SK-N-SH (cell line): ENCODE data around the gene PLRG1. TPM values are rescaled to one million over a fixed set of nuclear protein-coding genes. Genes with fewer than 3 reads are reported as not detected.

ENCODE experiments used
- CTCF ChIA-PET: fragments of 300-600, 350-600 bp; formaldehyde crosslinking; extraction: SDS; loops from one replicate; lab custom pipeline; 2021; lab: Yijun Ruan, JAX
- POLR2A ChIA-PET: fragments of 350-600 bp; sonication (Branson Sonifier 250); formaldehyde crosslinking; extraction: SDS; loops from one replicate; lab custom pipeline; 2020; ENCODE audit warnings: antibody characterized with exemption, inconsistent platforms; lab: Yijun Ruan, JAX
- DNase-seq: peaks from one replicate; pipeline ENCODE4 v3.0.0; 2012
- H2AFZ ChIP-seq: fragments of 200-600 bp; sonication (generic); 2 replicates; pipeline ENCODE4 v1.8.1; 2016; ENCODE audit warnings: antibody characterized with exemption, mild to moderate bottlenecking, low read depth
- H3F3A ChIP-seq: fragments of 200-600 bp; sonication (generic); replicated peaks from 2 replicates; pipeline ENCODE3; 2016; ENCODE audit warnings: antibody characterized with exemption, mild to moderate bottlenecking; ENCODE audit not compliant: insufficient read depth
- H3K27ac ChIP-seq, 2 experiments: fragments of 200-500 bp in 1 of 2; fragments of 200-600 bp in 1 of 2; sonication (Bioruptor generic) in 1 of 2; sonication (generic), shearing (Covaris generic) in 1 of 2; 2 replicates each; pipeline versions ENCODE4 v1.5.1 to v1.6.1; 2014 to 2016; ENCODE audit warnings: low read depth in 2 of 2, inconsistent platforms in 1 of 2, low read length in 1 of 2, mild to moderate bottlenecking in 1 of 2, mixed read lengths in 1 of 2
- H3K27me3 ChIP-seq: fragments of 200-600 bp; sonication (generic), shearing (Covaris generic); 2 replicates; pipeline ENCODE4 v1.6.1; 2016; ENCODE audit warnings: mixed run types; ENCODE audit not compliant: insufficient read depth
- H3K36me3 ChIP-seq, 2 experiments: fragments of 200-500 bp in 1 of 2; fragments of 200-600 bp in 1 of 2; sonication (Bioruptor generic) in 1 of 2; sonication (generic) in 1 of 2; replicated peaks in 1 of 2; 2 replicates each; pipeline versions ENCODE3 to v1.5.1; 2014 to 2016; ENCODE audit warnings: low read length in 1 of 2, mild to moderate bottlenecking in 1 of 2; ENCODE audit not compliant: insufficient read depth in 2 of 2, control insufficient read depth in 1 of 2
- H3K4me1 ChIP-seq, 2 experiments: fragments of 200-500 bp in 1 of 2; fragments of 200-600 bp in 1 of 2; sonication (Bioruptor generic) in 1 of 2; sonication (generic), shearing (Covaris generic) in 1 of 2; 2 replicates each; pipeline versions ENCODE4 v1.5.1 to v1.6.1; 2014 to 2016; ENCODE audit warnings: low read depth in 1 of 2, low read length in 1 of 2, mixed run types in 1 of 2; ENCODE audit not compliant: insufficient read depth in 2 of 2, control insufficient read depth in 1 of 2
- H3K4me2 ChIP-seq: fragments of 200-600 bp; sonication (generic), shearing (Covaris generic); 2 replicates; pipeline ENCODE4 v1.6.1; 2017; ENCODE audit warnings: mixed run types
- H3K4me3 ChIP-seq, 2 experiments: fragments of 200-500 bp in 1 of 2; fragments of 200-600 bp in 1 of 2; sonication (Bioruptor generic) in 1 of 2; sonication (generic), shearing (Covaris generic) in 1 of 2; 2 replicates each; pipeline versions ENCODE4 v1.5.1 to v1.8.1; 2014 to 2016; ENCODE audit warnings: low read depth in 2 of 2, inconsistent platforms in 1 of 2, low read length in 1 of 2, mild to moderate bottlenecking in 1 of 2, mixed read lengths in 1 of 2, moderate library complexity in 1 of 2
- H3K79me2 ChIP-seq: fragments of 200-600 bp; sonication (generic); 2 replicates; pipeline ENCODE4 v1.8.1; 2017; ENCODE audit warnings: mild to moderate bottlenecking; ENCODE audit not compliant: insufficient read depth
- H3K9ac ChIP-seq: fragments of 200-600 bp; sonication (generic); 2 replicates; pipeline ENCODE4 v1.6.1; 2017; ENCODE audit warnings: mixed run types
- H3K9me2 ChIP-seq: fragments of 200-600 bp; sonication (generic); 2 replicates; pipeline ENCODE4 v1.6.1; 2017; ENCODE audit warnings: mixed run types
- H3K9me3 ChIP-seq: fragments of 200-600 bp; sonication (generic); 2 replicates; pipeline ENCODE4 v1.6.1; 2017; ENCODE audit warnings: mixed run types, mild to moderate bottlenecking, moderate library complexity
- H4K20me1 ChIP-seq: fragments of 200-600 bp; sonication (generic); 2 replicates; pipeline ENCODE4 v1.6.1; 2017; ENCODE audit warnings: mild to moderate bottlenecking, mixed run types; ENCODE audit not compliant: insufficient read depth
- ELF1 ChIP-seq: IDR thresholded peaks from 2 replicates; pipeline ENCODE4 v1.4.0; 2012
- EP300 ChIP-seq, 2 experiments: IDR thresholded peaks; 2 replicates each; pipeline versions ENCODE4 v1.4.0 to v1.6.1; 2012; ENCODE audit warnings: borderline replicate concordance in 1 of 2, low read depth in 1 of 2, low read length in 1 of 2
- GABPA ChIP-seq: IDR thresholded peaks from 2 replicates; pipeline ENCODE4 v1.4.0; 2012; ENCODE audit warnings: low read depth, mild to moderate bottlenecking
- MEF2A ChIP-seq: IDR thresholded peaks from 2 replicates; pipeline ENCODE4 v1.4.0; 2012; ENCODE audit warnings: low read depth, borderline replicate concordance
- RAD21 ChIP-seq: IDR thresholded peaks from 2 replicates; pipeline ENCODE4 v1.6.1; 2012; ENCODE audit warnings: mild to moderate bottlenecking, low read length
- RFX5 ChIP-seq: IDR thresholded peaks from 2 replicates; pipeline ENCODE4 v1.6.1; 2012; ENCODE audit warnings: mild to moderate bottlenecking, improper control_type of control experiment, low read length
- RXRA ChIP-seq: IDR thresholded peaks from 2 replicates; pipeline ENCODE4 v1.4.0; 2012; ENCODE audit warnings: low read depth, mild to moderate bottlenecking, borderline replicate concordance
- SMC3 ChIP-seq: IDR thresholded peaks from 2 replicates; pipeline ENCODE4 v1.6.1; 2012; ENCODE audit warnings: low read depth, low read length, improper control_type of control experiment
- YY1 ChIP-seq: IDR thresholded peaks from 2 replicates; pipeline ENCODE4 v1.4.0; 2012; ENCODE audit warnings: low read depth, mild to moderate bottlenecking
- WGBS: methylation state at CpG from one replicate; pipeline ENCODE4 v1.1.6; 2017; ENCODE audit warnings: low lambda C conversion rate; 5-methylcytosine and 5-hydroxymethylcytosine counted together
- polyA plus RNA-seq, 3 experiments: library from polyadenylated mRNA; depleted of rRNA; stranded (reverse); fragments of >200 nt; gene quantifications; 2 replicates each; pipeline ENCODE4 v1.2.3, GENCODE V29; 2012
- TF ChIP-seq, protein P1 (sequence below): IDR thresholded peaks from 2 replicates; pipeline ENCODE4 v1.4.0; 2012; ENCODE audit warnings: low read depth, borderline replicate concordance
- TF ChIP-seq, protein P2 (sequence below): IDR thresholded peaks from 2 replicates; pipeline ENCODE4 v1.6.1; 2012; ENCODE audit warnings: mild to moderate bottlenecking, low read depth, low read length, moderate library complexity
- TF ChIP-seq, protein P3 (sequence below): IDR thresholded peaks from 2 replicates; pipeline ENCODE4 v1.4.0; 2012; ENCODE audit warnings: low read depth
- TF ChIP-seq, protein P4 (sequence below): fragments of 200-600 bp; sonication (generic); IDR thresholded peaks from 2 replicates; pipeline ENCODE4 v1.6.1; 2017; ENCODE audit warnings: antibody characterized with exemption, mild to moderate bottlenecking, moderate library complexity

Gene PLRG1
- polyA plus RNA-seq, 1 of the 3 experiments (the other 2 are of a cell fraction) = 64.8 TPM

DNA sequence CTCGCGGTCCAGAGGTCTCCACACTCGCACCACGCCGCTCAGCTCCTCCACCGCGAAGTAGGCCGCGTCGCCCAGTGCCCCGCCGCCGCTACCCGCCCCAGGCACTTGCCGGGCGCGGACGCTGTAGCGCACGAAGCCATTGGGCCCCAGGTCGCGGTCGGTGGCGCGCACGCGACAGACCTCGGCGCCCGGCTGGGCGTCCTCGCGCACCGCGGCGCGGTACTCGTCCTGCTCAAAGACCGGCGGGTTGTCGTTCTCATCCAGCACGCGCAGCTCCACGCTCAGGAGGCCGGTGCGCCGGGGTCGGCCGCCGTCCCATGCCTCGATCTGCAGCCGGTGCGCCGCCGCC is 60.0 kb downstream of the PLRG1 start:
- Histone ChIP-seq H3K27me3 (peaks cover 24% of the 10 kb centered on the region; the same call in 1 of the 2 replicates), H3K9me3 (no peaks in the 10 kb centered on the region), H2AFZ (no peak overlapping the region), H3K4me2 (no peak overlapping the region), H3K9ac (no peak overlapping the region), H3K4me3 (no peak overlapping the region), H3K36me3 (no peaks in the 10 kb centered on the region), H3K4me1 (no peaks in the 10 kb centered on the region), H3K79me2 (no peaks in the 10 kb centered on the region), H3F3A (no peaks in the 10 kb centered on the region), H3K9me2 (no peaks in the 10 kb centered on the region), H3K27ac (no peak overlapping the region)
- ChIA-PET POLR2A (no interaction called here), CTCF (interaction anchor here (2.3 kb wide), 1 partner anchor 17 kb away, joined by 10 read pairs; no protein-coding TSS in a partner anchor)
- 30% methylated on average over 4 of the region's 55 CpGs for WGBS
- no peak for DNase-seq
- no peak for TF ChIP-seq SMC3
- TF ChIP-seq, protein P1, sequence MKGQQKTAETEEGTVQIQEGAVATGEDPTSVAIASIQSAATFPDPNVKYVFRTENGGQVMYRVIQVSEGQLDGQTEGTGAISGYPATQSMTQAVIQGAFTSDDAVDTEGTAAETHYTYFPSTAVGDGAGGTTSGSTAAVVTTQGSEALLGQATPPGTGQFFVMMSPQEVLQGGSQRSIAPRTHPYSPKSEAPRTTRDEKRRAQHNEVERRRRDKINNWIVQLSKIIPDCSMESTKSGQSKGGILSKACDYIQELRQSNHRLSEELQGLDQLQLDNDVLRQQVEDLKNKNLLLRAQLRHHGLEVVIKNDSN = no peak
- TF ChIP-seq RFX5 = no peak
- TF ChIP-seq RXRA = no peak
- TF ChIP-seq EP300 (IDR thresholded peaks at IDR 0.05; ENCODE audit: borderline replicate concordance in 1 of 2, low read depth in 1 of 2, low read length in 1 of 2) = no peak
- TF ChIP-seq YY1 = no peak
- TF ChIP-seq, all 33 proteins: peak for 0
- no peaks in the 10 kb centered on the region for H4K20me1 ChIP-seq

DNA sequence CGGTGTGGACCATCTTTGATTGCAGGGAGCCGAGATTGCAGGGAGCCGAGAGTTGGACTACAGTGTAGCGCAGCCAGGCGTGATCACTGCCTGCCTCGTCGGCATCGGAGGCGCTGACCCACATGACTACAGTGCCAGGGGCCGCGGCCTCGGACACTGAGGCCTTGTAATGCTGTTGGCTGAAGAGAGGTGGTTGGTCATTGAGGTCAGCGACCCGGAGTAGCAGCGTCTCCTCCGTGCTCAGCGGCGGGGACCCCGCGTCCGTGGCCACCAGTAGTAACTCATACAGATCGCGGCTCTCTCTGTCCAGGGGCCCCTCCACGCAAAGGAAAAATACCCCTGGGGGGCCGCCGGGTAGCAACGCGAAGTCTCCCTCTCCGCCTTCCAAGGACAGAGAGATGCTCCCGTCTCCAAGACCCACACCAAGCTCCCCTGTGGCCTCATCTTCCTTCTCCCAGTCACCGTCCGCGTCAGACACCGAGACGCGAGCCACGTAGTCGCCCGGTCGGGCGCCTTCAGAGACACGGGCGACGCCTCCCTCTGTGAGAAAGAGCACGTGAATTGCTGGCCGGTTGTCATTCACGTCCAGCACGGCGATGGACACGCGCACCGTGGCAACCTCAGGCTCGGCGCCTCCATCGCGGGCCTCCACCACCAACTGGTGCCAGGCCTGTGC is 60.5 kb downstream of the PLRG1 start:
- H4K20me1 ChIP-seq = no peaks in the 10 kb centered on the region
- H3K4me1 ChIP-seq = no peaks in the 10 kb centered on the region
- H3K36me3 ChIP-seq = no peaks in the 10 kb centered on the region
- no peak overlapping the region for H3K4me3 ChIP-seq
- no peaks in the 10 kb centered on the region for H3F3A ChIP-seq
- TF ChIP-seq, protein P2, sequence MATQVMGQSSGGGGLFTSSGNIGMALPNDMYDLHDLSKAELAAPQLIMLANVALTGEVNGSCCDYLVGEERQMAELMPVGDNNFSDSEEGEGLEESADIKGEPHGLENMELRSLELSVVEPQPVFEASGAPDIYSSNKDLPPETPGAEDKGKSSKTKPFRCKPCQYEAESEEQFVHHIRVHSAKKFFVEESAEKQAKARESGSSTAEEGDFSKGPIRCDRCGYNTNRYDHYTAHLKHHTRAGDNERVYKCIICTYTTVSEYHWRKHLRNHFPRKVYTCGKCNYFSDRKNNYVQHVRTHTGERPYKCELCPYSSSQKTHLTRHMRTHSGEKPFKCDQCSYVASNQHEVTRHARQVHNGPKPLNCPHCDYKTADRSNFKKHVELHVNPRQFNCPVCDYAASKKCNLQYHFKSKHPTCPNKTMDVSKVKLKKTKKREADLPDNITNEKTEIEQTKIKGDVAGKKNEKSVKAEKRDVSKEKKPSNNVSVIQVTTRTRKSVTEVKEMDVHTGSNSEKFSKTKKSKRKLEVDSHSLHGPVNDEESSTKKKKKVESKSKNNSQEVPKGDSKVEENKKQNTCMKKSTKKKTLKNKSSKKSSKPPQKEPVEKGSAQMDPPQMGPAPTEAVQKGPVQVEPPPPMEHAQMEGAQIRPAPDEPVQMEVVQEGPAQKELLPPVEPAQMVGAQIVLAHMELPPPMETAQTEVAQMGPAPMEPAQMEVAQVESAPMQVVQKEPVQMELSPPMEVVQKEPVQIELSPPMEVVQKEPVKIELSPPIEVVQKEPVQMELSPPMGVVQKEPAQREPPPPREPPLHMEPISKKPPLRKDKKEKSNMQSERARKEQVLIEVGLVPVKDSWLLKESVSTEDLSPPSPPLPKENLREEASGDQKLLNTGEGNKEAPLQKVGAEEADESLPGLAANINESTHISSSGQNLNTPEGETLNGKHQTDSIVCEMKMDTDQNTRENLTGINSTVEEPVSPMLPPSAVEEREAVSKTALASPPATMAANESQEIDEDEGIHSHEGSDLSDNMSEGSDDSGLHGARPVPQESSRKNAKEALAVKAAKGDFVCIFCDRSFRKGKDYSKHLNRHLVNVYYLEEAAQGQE = no peak
- no peak for TF ChIP-seq RXRA
- TF ChIP-seq MEF2A = no peak
- no peak for TF ChIP-seq RAD21
- TF ChIP-seq GABPA = no peak
- TF ChIP-seq, protein P3, sequence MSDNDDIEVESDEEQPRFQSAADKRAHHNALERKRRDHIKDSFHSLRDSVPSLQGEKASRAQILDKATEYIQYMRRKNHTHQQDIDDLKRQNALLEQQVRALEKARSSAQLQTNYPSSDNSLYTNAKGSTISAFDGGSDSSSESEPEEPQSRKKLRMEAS = no peak
- TF ChIP-seq, protein P4, sequence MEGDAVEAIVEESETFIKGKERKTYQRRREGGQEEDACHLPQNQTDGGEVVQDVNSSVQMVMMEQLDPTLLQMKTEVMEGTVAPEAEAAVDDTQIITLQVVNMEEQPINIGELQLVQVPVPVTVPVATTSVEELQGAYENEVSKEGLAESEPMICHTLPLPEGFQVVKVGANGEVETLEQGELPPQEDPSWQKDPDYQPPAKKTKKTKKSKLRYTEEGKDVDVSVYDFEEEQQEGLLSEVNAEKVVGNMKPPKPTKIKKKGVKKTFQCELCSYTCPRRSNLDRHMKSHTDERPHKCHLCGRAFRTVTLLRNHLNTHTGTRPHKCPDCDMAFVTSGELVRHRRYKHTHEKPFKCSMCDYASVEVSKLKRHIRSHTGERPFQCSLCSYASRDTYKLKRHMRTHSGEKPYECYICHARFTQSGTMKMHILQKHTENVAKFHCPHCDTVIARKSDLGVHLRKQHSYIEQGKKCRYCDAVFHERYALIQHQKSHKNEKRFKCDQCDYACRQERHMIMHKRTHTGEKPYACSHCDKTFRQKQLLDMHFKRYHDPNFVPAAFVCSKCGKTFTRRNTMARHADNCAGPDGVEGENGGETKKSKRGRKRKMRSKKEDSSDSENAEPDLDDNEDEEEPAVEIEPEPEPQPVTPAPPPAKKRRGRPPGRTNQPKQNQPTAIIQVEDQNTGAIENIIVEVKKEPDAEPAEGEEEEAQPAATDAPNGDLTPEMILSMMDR = no peak
- no peak for TF ChIP-seq ELF1
- no peak overlapping the region for H2AFZ ChIP-seq
- POLR2A ChIA-PET = no interaction called here
- H3K79me2 ChIP-seq = no peaks in the 10 kb centered on the region
- no peaks in the 10 kb centered on the region for H3K9me3 ChIP-seq
- DNase-seq = peak; percentile 9
- no peaks in the 10 kb centered on the region for H3K9me2 ChIP-seq
- no peak overlapping the region for H3K27ac ChIP-seq
- H3K4me2 ChIP-seq = no peak overlapping the region
- CTCF ChIA-PET = interaction anchor here (2.3 kb wide), 1 partner anchor 17 kb away, joined by 10 read pairs; no protein-coding TSS in a partner anchor
- peaks cover 24% of the 10 kb centered on the region; the same call in 1 of the 2 replicates for H3K27me3 ChIP-seq
- no peak overlapping the region for H3K9ac ChIP-seq
- WGBS = 50% methylated on average over 30 of the region's 56 CpGs
